CD4-positive, alpha-beta T cell (primary cell): ENCODE measurements around the gene FN3K. TPM values are rescaled to one million over a fixed set of nuclear protein-coding genes. Genes with fewer than 3 reads are reported as not detected.

Experiments
- ATAC-seq: fragments of 200-7000 bp; cut with Tn5 transposase; one replicate; pipeline ENCODE4 v1.10.0; 2022; ENCODE audit warnings: mild to moderate bottlenecking; ENCODE audit not compliant: poor library complexity
- CTCF ChIA-PET: fragments of 350-600 bp; sonication (Branson Sonifier 250); formaldehyde crosslinking; loops from one replicate; lab custom pipeline; 2021; ENCODE audit warnings: antibody characterized with exemption, inconsistent platforms; lab: Charles Lee
- POLR2A ChIA-PET: fragments of 350-600 bp; sonication (Branson Sonifier 250); formaldehyde crosslinking; loops from one replicate; lab custom pipeline; 2021; ENCODE audit warnings: antibody characterized with exemption, inconsistent platforms; lab: Charles Lee
- DNase-seq, 14 experiments: peaks; one replicate each; pipeline ENCODE4 v3.0.0-alpha.2; 2013 to 2020; ENCODE audit warnings: mixed read lengths in 2 of 14
- H3K27ac ChIP-seq, 2 donors: one replicate each; pipeline versions ENCODE4 v1.5.1 to v1.7.0; 2013; ENCODE audit warnings: low read length in 2 of 2, low read depth in 1 of 2, mild to moderate bottlenecking in 1 of 2
- H3K27me3 ChIP-seq, 2 experiments: 1 replicate in 1 of 2; 2 replicates in 1 of 2; pipeline versions ENCODE4 v1.6.1 to v1.7.0; 2013; ENCODE audit warnings: low read length in 2 of 2, control low read depth in 1 of 2, mild to moderate bottlenecking in 1 of 2, moderate library complexity in 1 of 2; ENCODE audit not compliant: insufficient read depth in 2 of 2, control insufficient read depth in 1 of 2
- H3K36me3 ChIP-seq: one replicate; pipeline ENCODE4 v1.6.1; 2013; ENCODE audit warnings: low read length, control low read depth; ENCODE audit not compliant: insufficient read depth
- H3K4me1 ChIP-seq: one replicate; pipeline ENCODE4 v1.6.1; 2013; ENCODE audit warnings: low read length, control low read depth; ENCODE audit not compliant: insufficient read depth
- H3K4me3 ChIP-seq: one replicate; pipeline ENCODE4 v1.5.1; 2013; ENCODE audit warnings: mild to moderate bottlenecking, low read length, moderate library complexity
- H3K9me3 ChIP-seq, 2 experiments: 1 replicate in 1 of 2; 2 replicates in 1 of 2; pipeline versions ENCODE4 v1.6.1 to v1.7.0; 2013; ENCODE audit warnings: low read length in 2 of 2, mild to moderate bottlenecking in 2 of 2, control low read depth in 1 of 2, moderate library complexity in 1 of 2; ENCODE audit not compliant: control insufficient read depth in 1 of 2, insufficient read depth in 1 of 2
- H3K27ac Mint-ChIP-seq: one replicate; pipeline ENCODE4 v1.8.0; 2020; ENCODE audit warnings: mixed read lengths
- H3K27me3 Mint-ChIP-seq: one replicate; pipeline ENCODE4 v1.8.0; 2021; ENCODE audit warnings: mixed read lengths
- H3K36me3 Mint-ChIP-seq: one replicate; pipeline ENCODE4 v1.8.0; 2021; ENCODE audit warnings: low read depth, mixed read lengths
- H3K4me1 Mint-ChIP-seq: one replicate; pipeline ENCODE4 v1.8.0; 2021; ENCODE audit warnings: low read depth, mixed read lengths
- H3K4me3 Mint-ChIP-seq: one replicate; pipeline ENCODE4 v1.8.0; 2020; ENCODE audit warnings: mild to moderate bottlenecking, mixed read lengths
- H3K9me3 Mint-ChIP-seq: one replicate; pipeline ENCODE4 v1.8.0; 2020; ENCODE audit warnings: mixed read lengths
- intact Hi-C, 2 experiments: fragments of 100-400 bp; cut with DNase I in 1 of 2; cut with micrococcal nuclease in 1 of 2; formaldehyde crosslinking; loops; one replicate each; pipeline versions ENCODE4 v1.15.1 to v1.9.0; 2023 to 2025; cut with DNase I, micrococcal nuclease
- total RNA-seq, 174 experiments: library from RNA in 2 of 174; stranded (reverse) in 2 of 174; gene quantifications; one replicate each; pipeline ENCODE4 v1.2.3 and lab custom pipeline; 2021 to 2026
- TF ChIP-seq, protein P1 (sequence below): fragments of 200-600 bp; IDR thresholded peaks from one replicate; pipeline ENCODE4 v1.8.0; 2022; ENCODE audit warnings: antibody characterized with exemption, mild to moderate bottlenecking

Gene FN3K
- total RNA-seq, 2 experiments from 2014 or later = 4.2 to 4.9 TPM

DNA sequence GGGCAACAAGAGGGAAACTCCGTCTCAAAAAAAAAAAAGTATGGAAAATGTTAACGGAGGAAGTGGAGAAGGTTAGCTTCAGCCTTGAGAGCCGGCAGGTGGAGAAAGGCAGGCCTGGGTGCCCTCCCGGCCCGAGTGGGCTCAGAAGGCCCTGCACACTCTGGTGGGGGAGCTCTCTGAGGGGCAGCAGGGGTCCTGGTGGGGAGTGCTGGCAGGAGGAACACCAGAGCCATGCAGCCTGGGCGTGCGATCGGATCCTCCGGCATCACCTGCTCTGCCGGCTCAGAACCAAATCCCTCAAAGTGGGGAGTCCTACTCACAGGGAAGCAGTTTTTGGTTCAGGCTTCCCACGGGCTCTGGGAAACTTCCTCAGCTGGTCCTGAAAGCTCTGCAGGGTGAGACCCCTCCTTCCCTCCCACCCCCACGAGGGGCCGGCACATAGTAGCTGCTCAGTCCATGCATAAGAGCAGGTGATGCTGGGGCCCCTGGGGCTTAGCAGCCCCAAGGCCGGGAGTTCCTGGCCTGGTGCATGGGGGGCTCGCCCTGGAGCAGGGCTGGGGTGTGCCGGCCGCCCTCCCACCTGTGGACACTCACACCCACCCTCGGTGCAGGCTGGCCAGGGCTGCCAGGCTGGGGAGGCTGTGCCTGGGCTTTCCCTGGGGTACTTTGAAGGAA lies 1.2 kb downstream of the FN3K start:
- Mint-ChIP-seq H3K9me3 (no peaks in the 10 kb centered on the region), H3K27me3 (no peaks in the 10 kb centered on the region), H3K36me3 (peaks cover 29% of the 10 kb centered on the region), H3K4me1 (no peaks in the 10 kb centered on the region), H3K4me3 (peak overlapping the region; percentile 25), H3K27ac (no peak overlapping the region)
- intact Hi-C loops = no loop called here
- no peak overlapping the region for H3K4me3 ChIP-seq
- POLR2A ChIA-PET = no interaction called here
- H3K9me3 ChIP-seq = peaks cover 0 to 25% of the 10 kb centered on the region in 2 experiments
- DNase-seq (no peak), ATAC-seq (no peak)
- peaks cover 9% of the 10 kb centered on the region for H3K4me1 ChIP-seq
- H3K27me3 ChIP-seq = peaks cover 0 to 6% of the 10 kb centered on the region in 2 experiments
- no peak overlapping the region for H3K27ac ChIP-seq
- CTCF ChIA-PET = no interaction called here
- TF ChIP-seq, protein P1, sequence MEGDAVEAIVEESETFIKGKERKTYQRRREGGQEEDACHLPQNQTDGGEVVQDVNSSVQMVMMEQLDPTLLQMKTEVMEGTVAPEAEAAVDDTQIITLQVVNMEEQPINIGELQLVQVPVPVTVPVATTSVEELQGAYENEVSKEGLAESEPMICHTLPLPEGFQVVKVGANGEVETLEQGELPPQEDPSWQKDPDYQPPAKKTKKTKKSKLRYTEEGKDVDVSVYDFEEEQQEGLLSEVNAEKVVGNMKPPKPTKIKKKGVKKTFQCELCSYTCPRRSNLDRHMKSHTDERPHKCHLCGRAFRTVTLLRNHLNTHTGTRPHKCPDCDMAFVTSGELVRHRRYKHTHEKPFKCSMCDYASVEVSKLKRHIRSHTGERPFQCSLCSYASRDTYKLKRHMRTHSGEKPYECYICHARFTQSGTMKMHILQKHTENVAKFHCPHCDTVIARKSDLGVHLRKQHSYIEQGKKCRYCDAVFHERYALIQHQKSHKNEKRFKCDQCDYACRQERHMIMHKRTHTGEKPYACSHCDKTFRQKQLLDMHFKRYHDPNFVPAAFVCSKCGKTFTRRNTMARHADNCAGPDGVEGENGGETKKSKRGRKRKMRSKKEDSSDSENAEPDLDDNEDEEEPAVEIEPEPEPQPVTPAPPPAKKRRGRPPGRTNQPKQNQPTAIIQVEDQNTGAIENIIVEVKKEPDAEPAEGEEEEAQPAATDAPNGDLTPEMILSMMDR = no peak
- peaks cover 7% of the 10 kb centered on the region for H3K36me3 ChIP-seq

- ATAC-seq = no peak
- CTCF ChIA-PET = no interaction called here
- no peak overlapping the region for H3K27ac Mint-ChIP-seq
Observed at GRCh38 chr17:82737967-82738877, 2.8 kb downstream of the FN3K start.

More at GRCh38 chr17:82737967-82738877, 2.8 kb downstream of the FN3K start:
- H3K27me3 ChIP-seq = peaks cover 0 to 6% of the 10 kb centered on the region in 2 experiments
- peaks cover 0 to 25% of the 10 kb centered on the region in 2 experiments for H3K9me3 ChIP-seq
- TF ChIP-seq, protein P1 = no peak
- Mint-ChIP-seq H3K4me3 (no peak overlapping the region), H3K36me3 (peaks cover 36% of the 10 kb centered on the region), H3K27me3 (no peaks in the 10 kb centered on the region), H3K9me3 (no peaks in the 10 kb centered on the region), H3K4me1 (no peaks in the 10 kb centered on the region)
- no peak overlapping the region for H3K4me3 ChIP-seq
- POLR2A ChIA-PET = no interaction called here
- peaks cover 9% of the 10 kb centered on the region for H3K4me1 ChIP-seq
- H3K36me3 ChIP-seq = peaks cover 6% of the 10 kb centered on the region
- intact Hi-C loops = no loop called here
- H3K27ac ChIP-seq = no peak overlapping the region
- DNase-seq = no peak
